GM21576 (cell line): ENCODE measurements around the gene EXOC3L4.
"Not testable (repeated sequence)": the region's sequence is repeated elsewhere in the genome, so short reads cannot be mapped to it uniquely, and the experiment has no call there.

Experiments
- ATAC-seq: cut with Tn5 transposase; IDR thresholded peaks from one replicate; pipeline ENCODE4 v1.9.1; 2021; ENCODE audit warnings: mild to moderate bottlenecking, moderate library complexity; ENCODE audit not compliant: unreplicated experiment

EXOC3L4 gene

DNA sequence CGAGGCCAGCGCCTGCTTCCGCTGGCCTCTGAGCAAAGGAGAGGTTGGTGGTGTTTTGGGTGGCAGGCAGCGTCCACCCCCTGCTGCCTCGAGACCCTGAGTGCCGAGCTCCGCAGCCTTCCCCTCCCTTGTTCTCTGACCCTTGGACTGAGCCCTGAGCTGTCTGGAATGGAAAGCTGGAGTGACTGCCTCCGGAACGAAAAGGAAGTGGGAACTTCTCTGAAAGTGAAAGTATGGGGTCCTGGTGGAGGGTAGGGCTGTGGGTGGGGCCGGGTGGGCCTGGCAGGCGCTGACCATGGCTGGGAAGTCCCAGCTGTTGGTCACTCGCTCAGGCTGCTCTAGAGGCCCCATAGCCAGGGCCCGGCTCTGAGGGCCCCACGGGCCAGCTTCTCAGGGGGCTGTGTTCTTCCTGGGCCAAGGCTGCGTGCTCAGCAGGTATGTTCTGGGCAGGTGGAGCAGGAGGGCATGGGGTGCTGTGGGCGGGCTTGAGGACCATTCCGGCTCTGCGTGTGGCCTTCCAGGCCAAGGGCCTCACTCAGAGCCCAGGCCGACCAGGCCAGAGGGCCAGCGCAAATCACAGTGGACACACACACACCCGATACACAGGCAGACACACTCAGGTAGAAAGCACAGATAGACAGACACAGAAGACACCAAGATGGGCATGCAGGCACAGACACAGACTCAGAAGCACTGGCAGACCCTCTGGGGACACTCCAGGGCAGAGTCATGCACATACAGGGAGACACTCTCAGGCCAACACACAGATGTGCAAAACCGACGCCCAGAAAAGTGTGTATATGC, at the start of gene EXOC3L4:
Gene EXOC3L4, plus strand, starts transcription at position 320 of the 804 bp plus-strand sequence. CDS start 5,495 bp downstream, outside the sequence.
- ATAC-seq = no peak

DNA sequence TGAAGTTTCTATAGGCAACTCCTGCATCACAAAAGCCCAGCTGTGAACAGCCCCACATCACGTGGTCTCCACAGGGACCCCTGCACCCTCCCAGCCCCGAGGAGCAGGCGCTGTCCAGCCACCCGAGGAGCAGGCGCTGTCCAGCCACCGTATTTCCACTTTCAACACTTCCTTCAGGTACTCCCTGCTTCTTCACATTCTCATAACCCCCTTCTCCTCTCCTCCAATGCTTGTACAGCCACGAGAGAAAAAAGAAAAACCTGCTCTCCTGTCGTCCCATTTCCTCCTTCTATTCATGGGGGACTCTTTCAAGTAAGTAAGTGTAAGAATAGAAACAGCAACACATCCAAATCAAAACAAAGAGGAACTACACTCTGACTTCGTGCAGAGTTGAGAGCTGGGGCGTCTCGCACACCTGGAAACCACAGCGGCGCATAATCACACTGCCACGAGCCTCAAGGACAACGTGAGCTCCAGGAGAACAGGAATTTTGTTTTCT, 49.1 kb upstream of the EXOC3L4 start:
- no peak for ATAC-seq

- ATAC-seq = not testable (repeated sequence)
These were observed 47.1 kb upstream of the EXOC3L4 start for GRCh38 chr14:103047453-103047852.

DNA sequence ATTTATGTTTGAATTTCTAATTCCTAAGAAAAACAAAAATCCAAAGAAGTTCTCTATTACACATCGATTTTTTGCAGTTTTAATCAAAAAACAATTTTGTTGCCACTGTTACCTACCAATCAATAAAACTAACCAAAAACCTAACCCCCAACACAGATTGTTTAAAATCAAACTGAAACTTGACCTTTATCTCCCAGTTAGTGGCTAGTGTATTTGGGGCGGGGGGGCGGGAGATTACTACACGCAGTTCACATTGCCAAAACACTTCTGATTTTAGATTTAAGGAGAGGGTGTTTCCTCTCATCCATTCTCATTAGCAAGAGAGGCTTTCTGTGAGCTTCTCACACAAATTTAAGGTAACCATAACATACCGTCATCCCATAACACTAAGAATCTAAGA, 43.6 kb upstream of the EXOC3L4 start:
- ATAC-seq = no peak

GRCh38 chr14:103052407-103052806, 42.1 kb upstream of the EXOC3L4 start:
- no peak for ATAC-seq

DNA sequence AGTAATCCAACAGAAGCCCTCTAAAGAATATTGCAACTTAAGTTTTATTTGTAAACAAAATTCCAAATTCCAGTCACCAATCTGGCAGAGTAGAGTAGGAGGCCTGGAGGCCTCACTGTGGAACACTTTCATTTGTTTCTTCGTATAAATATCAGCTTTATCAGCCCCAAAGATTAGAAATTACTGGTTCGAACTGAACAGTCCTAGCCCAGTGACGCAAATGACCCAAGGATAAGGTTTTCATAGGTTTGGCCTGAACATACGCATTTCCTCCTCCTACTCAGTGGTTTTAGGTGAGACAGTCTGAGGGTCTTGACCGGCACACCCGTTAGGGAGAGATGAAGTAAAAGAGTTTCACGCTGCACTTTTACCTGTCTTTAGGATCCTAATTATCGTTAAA, 38.8 kb upstream of the EXOC3L4 start:
- no peak for ATAC-seq

GRCh38 chr14:103056322-103057027, 38.0 kb upstream of the EXOC3L4 start:
- ATAC-seq = peak; percentile 9

DNA sequence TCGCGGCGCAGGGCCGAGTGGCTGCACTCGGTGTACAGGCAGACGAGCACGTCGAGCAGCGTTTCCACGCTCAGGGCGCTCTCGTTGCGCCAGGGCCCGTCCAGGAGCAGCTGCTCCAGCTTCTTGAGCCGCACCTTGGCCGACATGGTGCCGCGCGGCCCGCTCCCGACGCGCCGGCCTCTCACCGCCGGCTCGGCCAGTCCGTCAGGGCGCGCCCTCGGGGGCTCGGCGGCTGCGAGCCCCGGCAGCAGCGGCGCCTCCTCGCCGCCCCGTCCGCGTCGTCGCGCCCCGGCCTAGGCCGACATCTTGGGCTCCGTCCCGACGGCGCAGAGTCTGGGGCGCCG, 37.5 kb upstream of the EXOC3L4 start:
- ATAC-seq = no peak

DNA sequence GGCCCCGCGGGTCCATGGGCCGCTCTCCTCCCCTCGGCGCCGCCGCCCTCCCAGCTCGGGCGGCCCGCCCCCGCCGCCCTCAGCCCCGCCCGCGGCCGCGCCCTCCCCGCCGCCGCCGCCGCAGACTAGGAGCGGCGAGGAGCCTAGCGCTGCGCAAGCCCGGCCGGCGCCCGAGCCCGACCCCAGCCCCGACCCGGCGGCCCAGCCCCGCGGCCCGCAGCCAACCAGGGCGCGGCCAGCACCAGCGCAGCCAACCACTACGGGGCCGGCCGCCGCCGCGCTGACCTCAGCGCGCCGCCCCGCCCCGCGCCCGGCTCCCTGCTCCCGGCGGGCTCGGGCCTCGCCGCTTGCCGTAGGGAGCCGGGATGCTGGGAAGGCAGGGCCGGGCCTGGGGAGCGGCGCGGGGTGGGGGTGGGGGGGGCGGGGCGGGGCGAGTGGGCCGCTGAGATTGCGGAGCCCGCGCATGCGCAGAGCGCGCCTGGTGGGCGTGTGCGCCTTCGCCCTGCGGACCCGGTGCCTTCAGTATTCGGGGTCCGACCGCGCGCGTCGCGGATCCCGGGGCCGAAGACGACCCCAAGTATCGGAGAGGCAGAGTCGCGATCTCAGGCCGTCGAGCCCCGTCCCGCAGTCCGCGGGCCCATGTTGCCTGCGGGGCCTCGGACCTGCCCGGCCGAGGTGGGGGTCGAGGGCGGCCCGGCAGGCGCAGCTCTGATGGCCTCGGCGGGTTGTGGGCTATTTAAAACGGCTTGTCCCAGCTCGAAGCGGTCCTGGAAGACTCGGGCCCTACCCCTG, 37.0 kb upstream of the EXOC3L4 start, which contains the start of gene CDC42BPB:
Gene CDC42BPB, minus strand, starts transcription at position 178 of the 792 bp plus-strand sequence. CDS start 376 bp downstream, outside the sequence.
- ATAC-seq = peak; percentile 63

DNA sequence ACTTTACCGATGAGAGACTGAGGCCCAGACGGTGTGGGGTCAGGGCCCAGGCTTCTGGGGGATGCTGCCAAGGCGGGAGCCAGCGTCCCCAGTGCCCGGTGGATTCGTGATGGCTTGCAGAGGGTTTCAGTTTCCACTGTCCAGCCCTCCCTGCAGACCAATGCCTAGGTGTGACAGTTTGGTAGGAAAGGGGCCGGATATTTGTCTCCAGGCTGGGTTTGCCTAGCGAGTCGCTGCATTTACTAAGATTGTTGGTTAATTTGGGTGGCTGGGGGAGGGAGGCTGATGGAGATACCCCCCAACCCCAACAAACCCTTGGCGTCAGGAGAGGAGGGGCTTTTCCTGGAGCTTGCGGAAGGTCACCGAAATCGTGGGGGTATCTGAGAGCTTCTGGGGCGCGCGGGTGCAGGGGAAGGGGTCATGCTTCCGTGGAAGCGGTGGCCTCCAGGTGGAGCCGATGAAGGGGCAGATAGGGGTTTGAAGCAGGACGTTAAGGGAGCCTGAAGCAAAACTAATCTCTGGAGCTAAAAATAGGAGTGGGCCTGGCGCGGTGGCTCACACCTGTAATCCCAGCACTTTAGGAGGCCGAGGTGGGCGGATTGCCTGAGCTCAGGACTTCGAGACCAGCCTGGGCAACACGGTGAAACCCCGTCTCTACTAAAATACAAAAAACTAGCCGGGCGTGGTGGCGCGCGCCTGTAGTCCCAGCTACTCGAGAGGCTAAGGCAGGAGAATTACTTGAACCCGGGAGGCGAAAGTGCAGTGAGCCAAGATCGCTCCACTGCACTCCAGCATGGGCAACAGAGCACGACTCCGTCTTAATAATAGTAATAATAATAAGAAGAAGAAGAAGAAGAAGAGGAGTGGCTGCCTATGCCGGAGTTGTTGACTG, 36.1 kb upstream of the EXOC3L4 start:
- ATAC-seq = no peak

DNA sequence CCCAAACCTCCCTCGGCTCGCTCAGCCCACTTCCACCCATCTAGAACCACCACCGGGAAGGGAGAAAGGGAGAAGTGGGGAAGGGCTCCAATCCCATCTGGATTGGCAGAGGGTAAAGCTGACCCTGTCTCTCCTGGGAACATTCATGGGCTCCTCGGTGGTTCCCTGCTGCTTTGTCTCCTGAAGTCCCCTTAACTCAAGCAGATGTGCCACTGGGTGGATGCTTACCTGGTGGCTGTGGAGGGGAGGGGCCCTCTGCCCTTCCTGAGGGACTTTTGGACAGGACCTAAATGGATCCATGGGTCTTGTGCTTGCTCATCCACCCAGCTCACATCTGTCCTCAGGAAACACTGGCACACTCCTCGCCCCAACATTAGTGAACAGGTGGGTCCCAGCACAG, 35.0 kb upstream of the EXOC3L4 start:
- no peak for ATAC-seq

DNA sequence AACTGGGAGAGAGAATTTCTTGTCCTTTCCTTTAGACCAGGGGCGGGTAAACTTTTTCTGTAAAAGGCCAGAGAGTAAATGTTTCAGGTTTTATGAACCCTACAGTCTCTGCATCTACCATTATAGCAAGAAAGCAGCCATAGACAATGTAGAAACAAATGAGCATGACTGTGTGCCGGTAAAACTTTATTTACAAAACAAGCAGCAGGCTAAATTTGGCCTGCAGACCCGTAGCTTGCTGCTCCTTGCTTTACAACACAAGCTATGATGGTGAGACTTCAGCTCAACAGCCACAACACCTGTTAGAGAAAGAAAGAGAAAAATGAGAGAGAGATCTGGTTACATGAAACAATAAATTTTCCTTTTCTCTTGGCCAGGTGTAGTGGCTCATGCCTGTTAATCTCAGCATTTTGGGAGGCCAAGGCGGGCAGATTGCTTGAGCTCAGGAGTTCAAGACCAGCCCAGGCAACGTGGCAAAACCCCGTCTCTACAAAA, 33.0 kb upstream of the EXOC3L4 start:
- no peak for ATAC-seq

DNA sequence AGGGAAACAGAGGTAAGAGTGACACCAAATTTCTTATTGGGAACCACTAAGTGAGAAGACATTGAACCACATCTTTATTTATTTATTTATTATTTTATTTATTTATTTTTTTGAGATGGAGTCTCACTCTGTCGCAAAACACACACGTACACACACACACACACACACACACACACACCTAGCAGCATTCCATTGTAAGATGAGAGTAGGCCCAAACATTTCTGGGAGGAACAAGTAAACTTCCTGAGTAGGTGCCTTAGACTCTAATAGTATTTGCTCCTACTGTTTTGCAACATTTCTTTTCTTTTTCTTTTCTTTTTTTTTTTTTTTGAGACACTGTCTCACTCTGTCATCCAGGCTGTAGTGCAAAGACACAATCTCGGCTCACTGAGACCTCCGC, 30.1 kb upstream of the EXOC3L4 start:
- ATAC-seq = no peak

DNA sequence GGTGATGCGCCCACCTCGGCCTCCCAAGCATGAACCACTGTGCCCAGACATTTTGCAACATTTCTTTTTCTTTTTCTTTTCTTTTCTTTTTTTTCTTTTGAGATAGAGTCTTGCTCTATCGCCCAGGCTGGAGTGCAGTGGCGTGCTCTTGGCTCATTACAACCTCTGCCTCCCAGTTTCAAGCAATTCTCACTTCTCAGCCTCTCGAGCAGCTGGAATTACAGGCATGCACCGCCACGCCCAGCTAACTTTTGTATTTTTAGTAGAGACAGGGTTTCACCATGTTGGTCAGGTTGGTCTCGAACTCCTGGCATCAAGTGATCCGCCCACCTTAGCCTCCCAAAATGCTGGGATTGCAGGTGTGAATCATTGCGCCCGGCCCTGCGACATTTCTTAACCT, 29.5 kb upstream of the EXOC3L4 start:
- no peak for ATAC-seq

DNA sequence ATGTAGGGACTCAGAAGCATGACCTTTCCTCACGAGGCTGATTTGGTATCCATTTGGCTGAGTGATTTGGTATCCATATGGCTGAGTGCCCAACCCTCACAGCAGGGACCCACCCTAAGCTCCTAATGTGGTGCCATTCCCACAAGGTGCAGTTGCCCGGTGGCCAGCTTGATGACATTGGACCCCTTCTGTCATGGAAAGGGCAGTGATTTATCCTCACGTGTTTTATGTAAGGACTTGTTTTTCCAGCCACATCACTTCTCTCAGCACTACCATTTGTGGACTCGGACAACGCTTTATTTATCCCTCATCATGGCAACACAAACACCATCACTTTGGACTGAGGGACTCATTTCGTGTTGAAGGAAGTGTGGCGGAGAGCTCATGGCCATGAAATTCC, 28.7 kb upstream of the EXOC3L4 start:
- ATAC-seq = no peak

DNA sequence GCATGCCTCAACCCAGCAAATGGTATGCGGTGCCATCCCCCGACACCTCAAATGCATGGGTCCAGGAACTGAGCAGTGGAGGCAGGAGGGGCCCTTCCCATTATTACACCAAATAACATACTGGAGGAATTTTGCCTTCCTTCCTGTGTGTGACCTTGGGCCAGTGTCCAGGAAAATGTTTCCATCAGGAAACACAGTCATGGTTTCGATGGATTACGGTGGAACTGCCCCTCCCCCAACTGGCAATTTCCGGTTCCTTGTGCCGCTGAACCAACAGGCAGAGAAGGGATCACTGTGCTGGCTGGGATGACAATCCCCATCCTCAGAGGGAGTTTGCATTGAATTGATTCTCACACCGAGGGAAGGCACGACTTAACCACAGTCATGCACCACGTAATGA, 28.1 kb upstream of the EXOC3L4 start:
- ATAC-seq = no peak

- no peak for ATAC-seq
These were observed 27.1 kb upstream of the EXOC3L4 start for GRCh38 chr14:103067231-103067954.

GRCh38 chr14:103068351-103069073, 26.0 kb upstream of the EXOC3L4 start:
- no peak for ATAC-seq
